AG04450 (cell line): ENCODE data around the gene IGF2BP3. TPM values are rescaled to one million over a fixed set of nuclear protein-coding genes. Genes with fewer than 3 reads are reported as not detected.

ENCODE experiments used
- CTCF ChIA-PET: fragments of 300-600, 350-600 bp; formaldehyde crosslinking; extraction: SDS; loops from one replicate; lab custom pipeline; 2022; ENCODE audit warnings: antibody characterized with exemption, inconsistent platforms; lab: Charles Lee
- POLR2A ChIA-PET: fragments of 350-600 bp; formaldehyde crosslinking; extraction: SDS; loops from one replicate; lab custom pipeline; 2021; ENCODE audit warnings: antibody characterized with exemption, inconsistent platforms; lab: Yijun Ruan, JAX
- DNase-seq: peaks from one replicate; pipeline ENCODE4 v3.0.0-alpha.2; 2011; ENCODE audit warnings: low read depth, low spot score
- H3K27ac ChIP-seq: one replicate; pipeline ENCODE4 v1.5.1; 2012; ENCODE audit warnings: low read depth, low read length, control low read depth
- H3K27me3 ChIP-seq: one replicate; pipeline ENCODE4 v1.6.0; 2012; ENCODE audit warnings: low read length; ENCODE audit not compliant: control insufficient read depth, insufficient read depth
- H3K4me3 ChIP-seq: 2 replicates; pipeline ENCODE4 v1.5.1; 2011; ENCODE audit warnings: mild to moderate bottlenecking, low read depth, low read length, control low read depth
- H3K9me3 ChIP-seq: 2 replicates; pipeline ENCODE4 v1.5.1; 2012; ENCODE audit warnings: low read length; ENCODE audit not compliant: control insufficient read depth, insufficient read depth
- CTCF ChIP-seq: IDR thresholded peaks from 2 replicates; pipeline ENCODE4 v1.5.1; 2011; ENCODE audit warnings: low read depth, low read length, control low read depth, inconsistent platforms
- polyA plus RNA-seq: library from polyadenylated mRNA; depleted of rRNA; stranded (reverse); fragments of >200 nt; gene quantifications from 2 replicates; pipeline ENCODE4 v1.2.3, GENCODE V29; 2011

Gene IGF2BP3
- polyA plus RNA-seq, 1 experiment = 98.2 TPM

DNA sequence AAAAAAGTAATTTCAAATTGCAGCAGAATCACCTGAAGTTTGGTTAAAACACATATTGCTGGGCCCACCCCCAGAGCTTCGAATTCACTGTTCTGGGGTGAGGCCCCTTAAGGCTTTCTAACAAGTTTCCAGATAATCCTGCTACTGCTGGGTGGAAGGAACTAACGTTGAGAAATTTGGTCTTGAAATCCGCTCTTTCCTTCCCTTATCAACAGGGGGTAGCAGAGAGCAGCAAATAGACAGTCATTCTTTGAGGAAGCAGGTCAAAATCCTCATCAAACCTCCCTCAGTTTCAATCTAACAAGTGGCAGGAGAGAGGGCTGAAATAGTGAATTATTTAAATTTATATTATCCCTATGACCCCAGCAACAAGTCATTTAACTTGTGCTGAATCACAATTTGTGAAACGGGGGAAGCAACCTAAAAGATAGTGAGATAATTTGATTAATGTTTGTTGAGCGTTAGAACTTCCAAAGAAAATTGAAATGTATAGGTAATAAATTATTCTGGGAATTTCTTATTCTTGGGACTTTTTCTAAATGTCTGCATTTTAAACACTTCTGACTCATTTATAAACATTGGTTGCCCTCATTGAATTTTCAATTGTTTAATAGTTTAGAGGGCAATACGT is 192.8 kb downstream of the IGF2BP3 start:
- POLR2A ChIA-PET = no interaction called here
- CTCF ChIA-PET = interaction anchor here (0.5 to 3.1 kb wide), 23 partner anchors 10 to 269 kb away, joined by 3 to 20 read pairs (median 4); no protein-coding TSS in a partner anchor
- peak; percentile 93 for TF ChIP-seq CTCF

GRCh38 chr7:23276947-23277346 is 193.3 kb downstream of the IGF2BP3 start:
- ChIA-PET POLR2A (no interaction called here), CTCF (interaction anchor here (0.5 to 3.1 kb wide), 21 partner anchors 9 to 246 kb away, joined by 3 to 20 read pairs (median 4); no protein-coding TSS in a partner anchor)
- H3K4me3 ChIP-seq = no peak overlapping the region
- H3K27ac ChIP-seq = no peak overlapping the region
- H3K9me3 ChIP-seq = no peaks in the 10 kb centered on the region
- DNase-seq = no peak
- peaks cover 5% of the 10 kb centered on the region for H3K27me3 ChIP-seq
- no peak; the same call in 1 of the 2 replicates for TF ChIP-seq CTCF

More for the DNA sequence above, 192.8 kb downstream of the IGF2BP3 start:
- Histone ChIP-seq H3K27ac (no peak overlapping the region), H3K9me3 (no peaks in the 10 kb centered on the region), H3K4me3 (no peak overlapping the region), H3K27me3 (peaks cover 3% of the 10 kb centered on the region)
- DNase-seq = peak; percentile 47

- ChIA-PET POLR2A (no interaction called here), CTCF (interaction anchor here (0.8 to 3.1 kb wide), 16 partner anchors 8 to 270 kb away, joined by 3 to 20 read pairs (median 4); no protein-coding TSS in a partner anchor)
- no peak; the same call in none of the 2 replicates for TF ChIP-seq CTCF
- Histone ChIP-seq H3K9me3 (no peaks in the 10 kb centered on the region), H3K4me3 (no peak overlapping the region), H3K27ac (no peak overlapping the region), H3K27me3 (peaks cover 7% of the 10 kb centered on the region)
- no peak for DNase-seq
Measured at GRCh38 chr7:23276376-23276775, 193.9 kb downstream of the IGF2BP3 start.

DNA sequence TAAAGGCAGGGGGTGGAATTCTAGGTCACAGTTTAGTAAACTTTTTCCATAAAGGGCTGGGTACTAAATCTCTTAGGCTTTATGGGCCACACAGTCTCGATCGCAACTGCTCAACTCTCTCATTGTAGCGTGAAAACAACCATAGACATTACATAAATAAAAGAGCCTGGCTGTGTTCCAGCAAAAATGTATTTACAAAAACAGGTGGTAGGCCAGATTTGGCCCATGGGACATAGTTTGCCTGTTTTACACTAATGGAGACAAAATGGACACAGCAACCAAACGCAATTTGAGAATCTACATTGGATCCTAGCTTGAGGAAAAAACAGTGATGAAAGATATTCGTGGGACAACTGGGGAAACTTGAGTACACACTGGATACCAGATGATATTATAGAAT is 194.4 kb downstream of the IGF2BP3 start:
- POLR2A ChIA-PET = no interaction called here
- TF ChIP-seq CTCF = no peak
- no peak for DNase-seq
- Histone ChIP-seq H3K27me3 (peaks cover 8% of the 10 kb centered on the region), H3K9me3 (no peaks in the 10 kb centered on the region), H3K27ac (no peak overlapping the region), H3K4me3 (no peak overlapping the region)
- CTCF ChIA-PET = interaction anchor here (0.9 to 3.1 kb wide), 11 partner anchors 9 to 270 kb away, joined by 3 to 20 read pairs (median 4); no protein-coding TSS in a partner anchor

DNA sequence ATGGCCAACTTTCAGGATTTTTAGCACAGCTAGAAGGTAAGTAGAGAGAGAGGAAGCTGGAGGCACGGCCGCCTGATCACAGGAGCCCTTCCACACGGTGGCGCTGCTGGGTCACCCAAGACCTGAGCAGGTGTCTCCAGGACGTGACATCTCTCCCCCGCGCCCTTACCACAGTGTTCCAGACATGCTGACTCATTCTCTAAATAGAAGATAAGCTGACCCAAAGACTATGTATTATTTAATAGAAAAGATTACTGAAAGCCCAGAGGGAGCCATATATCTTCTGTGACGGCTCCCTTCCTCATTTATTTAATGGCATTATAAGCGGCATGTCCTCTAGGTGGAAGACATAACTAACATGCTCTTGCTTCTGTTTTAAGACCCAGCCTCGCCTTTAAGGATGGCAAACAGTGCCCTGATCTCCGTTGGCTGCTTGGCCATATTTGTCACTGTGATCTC is 197.1 kb downstream of the IGF2BP3 start:
- peak; percentile 81 for DNase-seq
- Histone ChIP-seq H3K27ac (no peak overlapping the region), H3K9me3 (no peaks in the 10 kb centered on the region), H3K4me3 (no peak overlapping the region), H3K27me3 (peaks cover 22% of the 10 kb centered on the region)
- peak; percentile 89 for TF ChIP-seq CTCF
- CTCF ChIA-PET = interaction anchor here (0.6 to 6.2 kb wide), 56 partner anchors 9 to 448 kb away, joined by 3 to 101 read pairs (median 4); partner anchors contain the start of gene GPNMB
- POLR2A ChIA-PET = interaction anchor here (1.0 kb wide), 1 partner anchor 440 kb away, joined by 4 read pairs; no protein-coding TSS in a partner anchor
